Measurements from ENCODE around the gene CD82.

GRCh38 chr11:44611088-44611487 is 45.6 kb downstream of the CD82 start:
- TF ChIP-seq CTCF (IDR thresholded peaks at IDR 0.05; ENCODE audit: low read depth, low read length, poor library complexity, severe bottlenecking) (no peak), EZH2phosphoT487 (IDR thresholded peaks at IDR 0.05; ENCODE audit: borderline replicate concordance, low read length) (no peak)

Data from DOHH2 (cell line).